HCT116 (cell line): ENCODE data around the gene CDC42EP2. TPM values are rescaled to one million over a fixed set of nuclear protein-coding genes. Genes with fewer than 3 reads are reported as not detected.

Experiments used
- ATAC-seq: fragments of 200-7000 bp; cut with Tn5 transposase; 2 replicates; pipeline ENCODE4 v1.9.1; 2020; ENCODE audit warnings: mild to moderate bottlenecking, moderate library complexity
- BruUV-seq: library from RNA; stranded (reverse); fragments of 400-500 nt; replicated peaks from 2 replicates; lab custom pipeline; 2021; lab: Mats Ljungman, UMichigan
- CTCF ChIA-PET: fragments of 300-600 bp; sonication (Branson Sonifier 250); formaldehyde crosslinking; loops from one replicate; lab custom pipeline; 2021; ENCODE audit warnings: antibody characterized with exemption; lab: Charles Lee
- POLR2A ChIA-PET: fragments of 300-600, 350-600 bp; sonication (Branson Sonifier 250); formaldehyde crosslinking; loops from one replicate; lab custom pipeline; 2021; ENCODE audit warnings: antibody characterized with exemption; lab: Charles Lee
- RAD21 ChIA-PET, 2 experiments: fragments of 300-600 bp; sonication (Branson Sonifier 250); formaldehyde crosslinking; loops; one replicate each; lab custom pipeline; 2023; ENCODE audit warnings: low total read pairs in 2 of 2; ENCODE audit not compliant: uncharacterized antibody in 2 of 2, unreplicated experiment in 2 of 2, low non-redundant PET in 1 of 2; lab: Charles Lee
- DNase-seq: peaks from one replicate; pipeline ENCODE4 v3.0.0-alpha.2; 2010; ENCODE audit warnings: low read depth, low spot score
- H2AFZ ChIP-seq: fragments of 200-600 bp; shearing (Covaris generic), sonication (generic); 2 replicates; pipeline ENCODE4 v1.6.1; 2017; ENCODE audit warnings: low read depth, mixed run types, mixed read lengths, antibody characterized with exemption, low read length; ENCODE audit not compliant: poor library complexity, severe bottlenecking
- H3K27ac ChIP-seq: 2 replicates; pipeline ENCODE4 v1.5.1; 2012; ENCODE audit warnings: low read depth, low read length
- H3K27me3 ChIP-seq: fragments of 200-600 bp; sonication (generic); 2 replicates; pipeline ENCODE4 v1.6.1; 2016; ENCODE audit warnings: mixed run types, low read length, mixed read lengths; ENCODE audit not compliant: insufficient read depth
- H3K36me3 ChIP-seq, 2 experiments: fragments of 200-500 bp in 1 of 2; fragments of 200-600 bp in 1 of 2; sonication (Bioruptor generic) in 1 of 2; sonication (generic) in 1 of 2; 2 replicates each; pipeline versions ENCODE4 v1.5.1 to v1.6.1; 2014 to 2016; ENCODE audit warnings: low read length in 2 of 2, inconsistent platforms in 1 of 2, mixed read lengths in 1 of 2, mixed run types in 1 of 2; ENCODE audit not compliant: insufficient read depth in 2 of 2, control insufficient read depth in 1 of 2
- H3K4me1 ChIP-seq, 2 experiments: fragments of 200-600 bp in 1 of 2; sonication (generic) in 1 of 2; 2 replicates each; pipeline versions ENCODE4 v1.5.1 to v1.6.1; 2012 to 2017; ENCODE audit warnings: low read length in 2 of 2, inconsistent platforms in 1 of 2, mild to moderate bottlenecking in 1 of 2, mixed read lengths in 1 of 2, mixed run types in 1 of 2, moderate library complexity in 1 of 2; ENCODE audit not compliant: insufficient read depth in 2 of 2, control insufficient read depth in 1 of 2
- H3K4me2 ChIP-seq: fragments of 200-600 bp; sonication (generic); 2 replicates; pipeline ENCODE4 v1.6.1; 2017; ENCODE audit warnings: mixed run types, low read length, mixed read lengths
- H3K4me3 ChIP-seq, 2 experiments: fragments of 200-600 bp in 1 of 2; sonication (generic) in 1 of 2; replicated peaks in 1 of 2; 2 replicates each; pipeline ENCODE4 v1.5.1; 2011 to 2016; ENCODE audit warnings: low read length in 2 of 2, control low read depth in 1 of 2, low read depth in 1 of 2, mild to moderate bottlenecking in 1 of 2, mixed read lengths in 1 of 2, mixed run types in 1 of 2
- H3K79me2 ChIP-seq: fragments of 200-600 bp; sonication (generic); 2 replicates; pipeline ENCODE4 v1.6.1; 2017; ENCODE audit warnings: mild to moderate bottlenecking, mixed run types, low read length, moderate library complexity, mixed read lengths; ENCODE audit not compliant: insufficient read depth
- H3K9ac ChIP-seq: fragments of 200-600 bp; sonication (generic); 2 replicates; pipeline ENCODE4 v1.6.1; 2016; ENCODE audit warnings: low read length, mixed read lengths
- H3K9me2 ChIP-seq: fragments of 200-600 bp; sonication (generic), shearing (Covaris generic); 2 replicates; pipeline ENCODE4 v1.6.1; 2017; ENCODE audit warnings: mixed run types, mild to moderate bottlenecking, moderate library complexity; ENCODE audit not compliant: insufficient read depth
- H3K9me3 ChIP-seq, 2 experiments: fragments of 200-500 bp in 1 of 2; fragments of 200-600 bp in 1 of 2; sonication (Bioruptor generic) in 1 of 2; sonication (generic) in 1 of 2; 2 replicates each; pipeline ENCODE4 v1.6.1; 2014 to 2017; ENCODE audit warnings: low read length in 2 of 2, mixed read lengths in 2 of 2, inconsistent platforms in 1 of 2, low read depth in 1 of 2, mild to moderate bottlenecking in 1 of 2, mixed run types in 1 of 2, moderate library complexity in 1 of 2; ENCODE audit not compliant: control insufficient read depth in 1 of 2, insufficient read depth in 1 of 2
- H4K20me1 ChIP-seq: fragments of 200-600 bp; sonication (generic), shearing (Covaris generic); 2 replicates; pipeline ENCODE4 v1.6.1; 2017; ENCODE audit warnings: mixed run types, mild to moderate bottlenecking, moderate library complexity; ENCODE audit not compliant: insufficient read depth
- ATF3 ChIP-seq: IDR thresholded peaks from 2 replicates; pipeline ENCODE4 v1.6.1; 2012
- CBX3 ChIP-seq: IDR thresholded peaks from 2 replicates; pipeline ENCODE4 v1.6.1; 2012; ENCODE audit warnings: low read depth
- SIN3A ChIP-seq: IDR thresholded peaks from 2 replicates; pipeline ENCODE4 v1.6.1; 2012; ENCODE audit warnings: low read depth
- SRF ChIP-seq: IDR thresholded peaks from 2 replicates; pipeline ENCODE4 v1.6.1; 2012; ENCODE audit warnings: low read depth
- YY1 ChIP-seq: IDR thresholded peaks from 2 replicates; pipeline ENCODE4 v1.6.1; 2011; ENCODE audit warnings: low read length, low read depth, moderate library complexity, mild to moderate bottlenecking; ENCODE audit not compliant: insufficient replicate concordance; ENCODE audit errors: extremely low read depth
- ZFX ChIP-seq: fragments of 450-650 bp; IDR thresholded peaks from 2 replicates; pipeline ENCODE4 v1.6.1; 2017
- intact Hi-C: fragments of 100-400 bp; cut with micrococcal nuclease; formaldehyde crosslinking; loops from 2 replicates; pipeline ENCODE4 v1.10.0; 2022
- total RNA-seq: library from RNA; stranded (reverse); gene quantifications from one replicate; pipeline ENCODE4 v1.2.1, GENCODE V29; 2021; ENCODE audit not compliant: unreplicated experiment
- TF ChIP-seq, protein P1 (sequence below): IDR thresholded peaks from 2 replicates; pipeline ENCODE4 v1.6.1; 2011; ENCODE audit warnings: mild to moderate bottlenecking, low read length, moderate library complexity; ENCODE audit not compliant: insufficient replicate concordance; ENCODE audit errors: extremely low read depth
- TF ChIP-seq, protein P2 (sequence below): IDR thresholded peaks from 2 replicates; pipeline ENCODE4 v1.6.1; 2012

Gene CDC42EP2
- total RNA-seq, 1 experiment from 2014 or later = 15.4 TPM

- no peak for TF ChIP-seq YY1
- TF ChIP-seq, protein P1, sequence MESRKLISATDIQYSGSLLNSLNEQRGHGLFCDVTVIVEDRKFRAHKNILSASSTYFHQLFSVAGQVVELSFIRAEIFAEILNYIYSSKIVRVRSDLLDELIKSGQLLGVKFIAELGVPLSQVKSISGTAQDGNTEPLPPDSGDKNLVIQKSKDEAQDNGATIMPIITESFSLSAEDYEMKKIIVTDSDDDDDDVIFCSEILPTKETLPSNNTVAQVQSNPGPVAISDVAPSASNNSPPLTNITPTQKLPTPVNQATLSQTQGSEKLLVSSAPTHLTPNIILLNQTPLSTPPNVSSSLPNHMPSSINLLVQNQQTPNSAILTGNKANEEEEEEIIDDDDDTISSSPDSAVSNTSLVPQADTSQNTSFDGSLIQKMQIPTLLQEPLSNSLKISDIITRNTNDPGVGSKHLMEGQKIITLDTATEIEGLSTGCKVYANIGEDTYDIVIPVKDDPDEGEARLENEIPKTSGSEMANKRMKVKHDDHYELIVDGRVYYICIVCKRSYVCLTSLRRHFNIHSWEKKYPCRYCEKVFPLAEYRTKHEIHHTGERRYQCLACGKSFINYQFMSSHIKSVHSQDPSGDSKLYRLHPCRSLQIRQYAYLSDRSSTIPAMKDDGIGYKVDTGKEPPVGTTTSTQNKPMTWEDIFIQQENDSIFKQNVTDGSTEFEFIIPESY = no peak
- TF ChIP-seq ATF3 = no peak
- no peak for TF ChIP-seq ZFX
- TF ChIP-seq, protein P2, sequence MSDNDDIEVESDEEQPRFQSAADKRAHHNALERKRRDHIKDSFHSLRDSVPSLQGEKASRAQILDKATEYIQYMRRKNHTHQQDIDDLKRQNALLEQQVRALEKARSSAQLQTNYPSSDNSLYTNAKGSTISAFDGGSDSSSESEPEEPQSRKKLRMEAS = no peak
- no peak for TF ChIP-seq SIN3A
- no peak for TF ChIP-seq CBX3
These were observed 6.4 kb downstream of the CDC42EP2 start (continued) for GRCh38 chr11:65321076-65321475.

- CTCF ChIA-PET = interaction anchor here (1.3 kb wide), 1 partner anchor 47 kb away, joined by 4 read pairs; no protein-coding TSS in a partner anchor
- Histone ChIP-seq H3K36me3 (peaks cover 12 to 25% of the 10 kb centered on the region in 2 experiments; a peak in 3 of 4 replicates), H2AFZ (no peak overlapping the region), H3K9me3 (no peaks in the 10 kb centered on the region), H4K20me1 (no peaks in the 10 kb centered on the region), H3K27me3 (no peaks in the 10 kb centered on the region), H3K4me1 (peaks cover 10% of the 10 kb centered on the region in 2 experiments), H3K9ac (no peak overlapping the region), H3K4me2 (no peak overlapping the region), H3K9me2 (no peaks in the 10 kb centered on the region), H3K27ac (no peak overlapping the region), H3K79me2 (peaks cover 49% of the 10 kb centered on the region), H3K4me3 (no peak overlapping the region)
- no peak for DNase-seq
- ATAC-seq = no peak
- TF ChIP-seq SRF = no peak
- POLR2A ChIA-PET = interaction anchor here (1.0 kb wide), 1 partner anchor 10 kb away, joined by 3 read pairs; no protein-coding TSS in a partner anchor
- intact Hi-C loops = no loop called here
- BruUV-seq = no TSS peak
- RAD21 ChIA-PET = no interaction called here
These were observed 7.3 kb downstream of the CDC42EP2 start for GRCh38 chr11:65321828-65322485.
